GM12873 (cell line): ENCODE results near the gene MYO3B.

Experiments used
- CTCF ChIP-seq: IDR thresholded peaks from 2 replicates; pipeline ENCODE4 v1.5.1; 2012; ENCODE audit warnings: low read depth, mild to moderate bottlenecking, moderate library complexity, low read length, control low read depth; ENCODE audit not compliant: insufficient read depth; ENCODE audit errors: missing control alignments

MYO3B gene

DNA sequence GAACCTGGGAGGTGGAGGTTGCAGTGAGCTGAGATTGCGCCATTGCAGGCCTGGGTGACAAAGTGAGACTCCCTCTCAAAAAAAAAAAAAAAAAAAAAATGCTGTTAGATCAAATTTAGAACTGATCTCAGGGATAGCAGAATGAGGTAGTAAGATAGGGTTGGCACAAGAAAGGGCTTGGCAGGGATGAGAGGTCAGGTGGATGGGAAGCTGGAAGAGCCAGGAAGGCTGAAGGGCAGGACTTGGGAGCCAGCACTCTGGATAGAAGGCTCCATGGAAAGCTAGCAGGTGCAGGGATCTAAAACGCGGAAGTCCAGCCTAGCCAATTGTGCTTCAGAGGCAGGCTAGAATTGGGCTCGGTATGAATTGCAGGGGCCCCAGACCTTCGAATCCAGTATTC is 286.3 kb downstream of the MYO3B start:
- no peak for TF ChIP-seq CTCF

GRCh38 chr2:170465241-170465640 is 287.3 kb downstream of the MYO3B start:
- no peak for TF ChIP-seq CTCF

DNA sequence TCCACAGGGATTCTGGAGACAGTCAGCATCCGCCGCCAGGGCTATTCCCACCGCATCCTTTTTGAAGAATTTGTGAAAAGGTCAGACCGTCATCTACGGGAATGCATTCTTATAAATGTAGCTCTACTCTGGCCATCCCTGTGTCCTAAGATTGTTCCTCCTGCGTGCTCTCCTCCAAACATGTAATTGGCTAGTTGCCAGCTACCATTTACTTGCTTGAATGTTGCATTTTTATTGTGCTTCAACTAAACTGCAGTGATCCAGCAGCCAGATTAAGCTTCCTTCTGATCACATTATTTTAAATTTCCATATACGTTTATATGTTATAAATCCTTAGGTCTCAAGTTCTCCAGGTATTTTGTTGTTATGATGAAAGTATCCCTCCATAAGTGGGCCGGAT is 288.7 kb downstream of the MYO3B start:
- TF ChIP-seq CTCF, result no peak

DNA sequence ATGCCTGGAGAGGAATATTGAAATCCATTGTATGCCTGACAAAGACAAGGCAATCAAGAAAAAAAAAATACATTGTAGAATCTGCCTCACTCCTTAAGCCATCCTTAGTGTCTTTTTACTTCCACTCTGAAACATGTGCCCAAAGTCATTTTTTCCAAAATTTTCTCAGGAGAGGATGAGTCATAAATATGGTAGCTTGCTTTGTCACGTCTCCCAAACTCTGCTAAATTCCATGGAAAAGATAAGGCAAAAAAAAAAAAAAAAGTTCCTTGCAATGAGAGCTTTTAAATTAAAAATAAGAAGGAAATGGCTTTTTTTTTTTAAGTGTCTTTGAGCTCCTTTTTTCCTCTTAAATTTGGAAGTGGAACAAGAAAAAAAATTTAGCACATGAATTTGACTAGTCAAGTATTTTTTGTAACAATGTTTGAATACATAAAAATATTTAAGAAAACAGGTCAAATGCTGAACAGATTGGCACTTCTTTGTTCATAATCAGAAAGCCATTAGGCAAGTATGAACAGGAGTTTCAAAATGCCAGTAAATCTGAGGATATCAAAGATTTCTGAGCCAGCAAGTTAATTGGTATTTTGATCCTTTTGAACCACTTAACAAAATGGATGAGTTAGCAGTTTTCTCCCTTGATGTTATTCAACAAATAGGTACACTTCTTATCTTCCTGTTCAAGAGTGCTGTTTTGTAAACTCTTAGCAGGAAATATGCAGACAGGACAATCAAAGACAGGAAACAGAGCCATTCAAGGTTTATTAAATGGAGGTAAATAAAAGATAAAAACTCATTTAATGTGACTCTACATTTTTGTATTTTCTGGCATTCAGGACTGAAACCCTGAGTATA is 289.8 kb downstream of the MYO3B start:
- no peak for TF ChIP-seq CTCF

- TF ChIP-seq CTCF, result no peak
These were observed 290.6 kb downstream of the MYO3B start for GRCh38 chr2:170468557-170468956.

- no peak for TF ChIP-seq CTCF
These were observed 297.9 kb downstream of the MYO3B start for GRCh38 chr2:170475878-170476277.

- no peak for TF ChIP-seq CTCF
These were observed 299.7 kb downstream of the MYO3B start for GRCh38 chr2:170477630-170478029.
